HG03469 (cell line): ENCODE data around the gene FNDC3B.

ENCODE experiments used
- ATAC-seq: cut with Tn5 transposase; IDR thresholded peaks from one replicate; pipeline ENCODE4 v1.9.1; 2021; ENCODE audit warnings: mild to moderate bottlenecking, moderate library complexity, moderate number of reproducible peaks; ENCODE audit not compliant: unreplicated experiment

FNDC3B gene

DNA sequence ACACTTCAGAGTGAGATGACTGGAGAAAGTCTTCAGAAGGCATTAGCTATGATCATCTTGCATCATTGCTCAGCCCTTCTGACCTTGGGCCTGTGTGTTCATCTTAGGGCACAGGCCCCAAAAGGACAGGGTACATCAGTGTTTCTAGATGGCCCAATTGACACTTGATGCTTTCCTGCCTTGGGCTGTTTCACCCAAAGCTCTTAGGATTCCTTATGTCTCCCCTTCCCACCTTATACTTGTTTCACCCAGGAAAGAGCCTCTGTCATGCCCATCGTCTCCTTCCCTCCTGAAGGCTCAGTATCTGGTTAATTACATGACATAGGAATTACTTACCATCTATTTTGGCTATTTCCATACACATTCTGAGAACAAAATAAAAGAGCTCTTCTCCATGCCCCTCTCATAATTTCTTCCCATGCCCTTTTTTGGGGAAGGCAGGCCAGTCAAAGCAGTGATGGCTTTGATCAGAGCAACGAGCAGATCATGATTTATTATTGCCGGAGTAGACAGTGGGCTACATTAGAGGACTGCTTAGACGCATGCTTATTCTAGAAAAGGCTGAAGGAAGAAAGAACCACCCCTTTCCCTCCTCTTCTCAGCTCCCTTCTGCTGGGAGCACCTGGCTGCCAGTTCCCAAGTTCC is 335.9 kb downstream of the FNDC3B start:
- ATAC-seq, result no peak

DNA sequence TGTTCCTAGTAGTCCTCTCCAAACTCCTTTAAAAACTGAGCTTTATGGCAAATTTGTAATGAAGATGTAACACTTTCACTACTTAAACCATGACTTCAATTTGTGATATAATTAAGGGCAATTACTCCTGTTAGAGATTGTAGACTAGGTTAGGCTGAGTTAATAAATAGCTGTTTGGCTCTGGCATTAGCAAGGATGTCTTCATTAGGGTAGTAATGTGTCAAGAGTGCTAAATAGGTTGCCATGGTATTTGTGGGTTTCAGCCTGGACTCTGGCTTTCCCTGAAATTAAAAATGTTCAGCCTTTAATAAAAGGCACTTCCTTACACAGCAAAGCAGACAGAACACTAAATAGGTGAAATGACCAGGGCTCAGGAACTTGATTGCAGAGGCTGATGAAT is 337.0 kb downstream of the FNDC3B start:
- ATAC-seq, result no peak

DNA sequence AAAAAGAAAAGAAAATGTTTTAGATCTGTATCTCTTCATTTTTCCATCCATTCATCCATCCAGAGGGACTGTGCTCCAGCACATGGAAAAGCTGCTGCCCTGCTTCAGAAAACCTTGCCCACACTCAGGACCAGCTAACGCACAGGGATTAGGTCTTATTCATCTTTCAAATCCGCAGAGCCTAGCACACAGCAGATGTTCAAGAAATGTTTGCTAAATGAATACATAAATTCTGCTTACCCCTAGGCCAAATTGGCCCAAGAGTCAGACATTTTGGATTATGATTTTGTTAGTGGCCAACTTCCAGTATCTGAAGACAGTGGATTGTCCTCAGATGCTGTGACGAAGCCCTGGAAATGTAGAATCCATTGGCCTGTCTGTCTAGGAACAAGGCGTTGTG is 337.5 kb downstream of the FNDC3B start:
- ATAC-seq, result no peak

DNA sequence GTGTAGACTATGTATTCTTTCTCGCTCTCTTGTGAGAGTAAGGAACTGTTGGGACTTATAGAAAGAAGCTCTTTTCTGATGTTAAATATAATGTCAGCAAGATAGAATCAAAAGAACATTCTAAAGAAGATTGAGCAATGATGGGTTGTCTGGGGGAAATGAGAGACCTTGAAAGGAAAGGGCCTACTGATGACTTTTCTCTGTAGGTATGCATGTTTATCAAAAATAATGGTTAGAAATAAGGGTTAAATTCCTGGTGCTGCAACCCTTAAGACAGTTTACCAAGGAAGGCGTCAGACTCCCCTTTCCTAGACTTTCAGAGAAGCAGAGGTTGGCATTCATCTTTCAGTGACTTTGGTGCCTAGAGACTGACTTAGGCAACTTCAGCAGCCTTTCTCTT is 339.1 kb downstream of the FNDC3B start:
- ATAC-seq, result no peak

DNA sequence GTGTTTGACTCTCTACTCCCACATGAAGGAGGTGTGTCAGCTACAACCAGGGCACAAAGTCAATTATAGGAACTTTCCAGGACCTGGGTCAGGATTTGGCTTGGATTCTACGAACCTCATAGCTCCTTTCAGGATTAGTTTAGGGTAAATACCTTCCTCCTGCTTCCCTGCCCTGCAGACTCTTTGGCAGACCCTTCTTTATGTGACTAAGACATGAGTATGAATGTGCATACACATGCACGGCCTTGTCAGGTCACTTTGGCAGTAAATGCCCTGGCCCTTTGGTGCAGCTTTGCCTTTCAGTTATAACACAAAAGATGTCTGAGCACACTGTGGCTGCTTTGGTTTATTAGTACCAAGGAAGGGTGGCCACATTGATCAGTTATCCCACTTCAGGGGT is 340.0 kb downstream of the FNDC3B start:
- ATAC-seq, result no peak

DNA sequence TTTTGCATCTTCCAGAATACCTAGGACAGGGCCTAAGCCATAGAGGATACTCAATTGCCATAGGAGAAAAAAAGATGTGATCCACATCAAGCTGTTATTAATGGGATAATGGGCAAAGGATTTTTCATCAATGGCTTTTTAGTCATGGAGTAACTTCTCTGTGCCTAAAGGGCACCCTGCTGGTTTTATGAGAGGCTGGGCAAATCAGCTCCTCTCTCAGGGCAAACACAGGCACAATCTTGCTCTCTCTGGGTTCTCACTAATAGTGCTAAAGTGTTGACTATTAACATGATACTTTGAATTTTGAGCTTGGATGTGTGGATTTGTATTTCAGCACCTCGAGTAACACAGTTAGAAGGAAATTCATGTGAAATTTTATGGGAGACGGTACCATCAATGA is 341.3 kb downstream of the FNDC3B start:
- ATAC-seq, result no peak

DNA sequence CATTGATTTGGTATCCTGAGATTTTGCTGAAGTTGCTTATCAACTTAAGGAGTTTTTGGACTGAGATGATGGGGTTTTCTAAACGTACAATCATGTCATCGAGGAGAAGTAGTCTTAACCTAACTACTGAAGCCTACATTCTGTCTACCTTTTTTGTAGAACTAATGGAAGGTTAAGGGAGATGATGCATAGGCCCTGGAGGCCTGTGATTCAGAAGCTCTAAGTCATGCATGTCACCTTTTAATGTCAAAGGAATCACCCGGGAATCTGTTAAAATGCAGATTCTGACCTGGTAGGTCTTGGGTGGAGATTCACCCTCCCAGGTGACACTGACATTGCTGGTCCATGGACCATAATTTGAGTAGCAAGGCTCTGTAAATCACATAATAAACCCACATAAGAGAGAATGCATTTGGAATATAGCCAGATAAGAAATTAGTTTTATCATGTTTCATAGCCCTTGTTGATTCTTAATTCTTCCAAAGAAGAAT is 344.0 kb downstream of the FNDC3B start:
- no peak for ATAC-seq

DNA sequence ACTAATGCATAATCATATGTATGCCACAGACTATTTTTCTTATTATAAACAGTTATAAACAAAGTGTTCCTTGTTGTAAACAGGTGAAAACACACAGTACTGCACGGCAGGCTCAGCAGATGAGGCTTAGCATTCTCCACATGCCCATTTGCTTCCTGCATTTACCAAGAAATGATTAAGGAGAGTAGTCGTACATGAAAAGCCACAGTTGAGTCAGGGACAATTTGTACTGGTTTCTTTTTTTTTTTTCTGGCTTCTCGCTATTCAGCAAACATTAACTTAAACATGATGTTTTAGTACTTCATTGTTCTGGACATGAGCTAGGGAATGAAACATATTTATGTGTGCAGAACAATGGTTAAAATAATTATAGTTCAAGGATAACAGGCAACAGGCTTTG is 345.5 kb downstream of the FNDC3B start:
- no peak for ATAC-seq

DNA sequence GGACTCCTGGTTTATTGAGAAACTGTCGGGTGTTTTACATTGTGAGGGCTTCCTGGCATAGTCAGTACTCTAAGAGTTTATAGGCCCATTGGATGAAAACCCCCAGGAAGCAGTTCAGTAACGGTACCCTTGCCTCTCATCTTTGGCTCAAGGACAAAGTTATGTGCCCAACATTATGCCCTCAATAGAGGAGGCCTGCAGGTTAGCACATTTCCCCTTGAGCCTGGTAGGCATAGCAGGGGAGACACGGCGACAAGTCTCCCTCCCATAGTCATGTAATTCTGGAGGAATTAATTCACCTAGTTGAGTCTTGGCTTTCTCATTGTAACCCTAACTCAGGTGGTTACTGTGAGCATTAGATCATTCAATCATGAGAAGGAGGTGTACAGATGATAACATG is 348.4 kb downstream of the FNDC3B start:
- no peak for ATAC-seq

DNA sequence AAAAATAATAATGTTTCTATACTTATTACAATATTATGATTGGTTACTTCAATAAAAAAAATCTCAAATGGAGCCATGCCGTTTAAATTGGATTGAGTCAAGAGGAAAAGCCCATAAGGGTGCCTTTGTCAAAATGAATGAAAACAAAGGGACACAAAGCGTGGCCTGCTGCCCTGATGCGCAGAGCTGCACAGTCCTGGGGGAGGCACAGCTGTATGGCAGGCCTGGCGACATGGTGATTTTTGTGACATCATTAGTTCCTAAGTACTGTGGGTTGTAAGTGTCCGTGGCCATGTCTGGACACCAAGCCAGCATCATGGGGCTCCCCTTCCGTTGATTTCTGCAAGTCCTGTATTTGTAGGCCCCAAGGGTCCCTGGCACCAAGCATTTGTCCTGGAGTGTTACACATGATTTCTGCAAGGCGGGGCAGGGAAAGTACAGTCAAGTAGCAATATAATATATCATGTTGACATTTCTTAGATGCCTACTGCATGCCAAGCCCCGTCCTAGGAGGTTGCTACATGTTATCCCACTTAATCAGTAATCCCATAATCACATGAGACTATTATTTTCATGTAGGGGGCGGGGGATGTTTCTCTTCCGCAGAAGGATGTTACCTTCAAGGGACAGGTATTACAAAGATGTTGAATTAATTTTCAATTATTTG is 349.2 kb downstream of the FNDC3B start:
- ATAC-seq, result no peak

DNA sequence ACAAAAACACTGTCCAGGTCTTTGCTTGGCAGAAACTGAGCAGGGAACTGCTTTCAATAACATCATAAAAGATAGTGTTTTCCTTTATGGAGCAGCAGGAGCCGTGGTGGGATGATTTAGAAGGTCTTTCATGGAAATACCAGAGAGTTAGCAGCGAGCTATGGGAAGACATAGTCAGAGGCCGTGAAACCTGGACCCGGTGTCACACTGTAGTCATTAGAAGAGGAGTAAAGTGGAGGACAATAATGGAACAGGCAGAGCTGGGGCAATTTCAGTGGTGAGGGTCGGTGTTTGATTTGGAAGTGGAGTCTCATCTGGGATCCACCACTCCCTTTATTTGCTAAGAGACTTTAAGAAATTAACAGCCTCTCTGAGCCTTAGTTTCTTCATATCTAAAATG is 351.4 kb downstream of the FNDC3B start:
- ATAC-seq, result no peak

DNA sequence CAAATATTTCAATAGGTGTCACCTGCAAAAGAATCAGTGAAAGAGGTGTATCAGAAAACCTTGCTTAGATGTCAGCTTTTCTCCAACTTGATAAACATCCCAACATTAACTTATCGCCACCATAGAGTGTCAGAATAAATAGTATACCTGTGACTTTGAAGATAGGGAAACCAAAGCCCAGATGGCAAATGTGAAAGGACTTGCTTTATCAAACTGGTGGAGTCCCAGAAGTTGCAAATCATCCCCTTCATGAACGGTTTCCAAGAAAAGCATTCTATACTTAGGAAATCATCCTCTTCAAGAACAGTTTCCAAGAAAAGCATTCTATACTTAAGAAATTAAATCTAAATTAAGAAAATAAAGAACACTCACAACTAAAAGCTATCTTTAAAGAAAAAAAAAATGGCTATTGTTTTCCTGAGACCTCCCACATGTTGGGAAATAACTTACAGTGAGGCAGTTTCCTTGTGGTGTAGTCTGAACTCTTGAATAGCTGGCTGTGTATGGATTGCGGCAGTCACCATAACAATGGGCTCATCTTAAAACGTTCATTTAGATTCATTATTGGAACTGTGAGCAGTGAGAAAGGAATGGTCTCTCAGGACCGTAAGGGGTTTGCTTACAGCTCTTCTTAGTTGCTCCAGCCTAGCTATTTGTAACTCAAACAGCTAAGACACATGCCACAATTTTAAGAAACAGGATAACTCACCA is 352.4 kb downstream of the FNDC3B start:
- no peak for ATAC-seq

DNA sequence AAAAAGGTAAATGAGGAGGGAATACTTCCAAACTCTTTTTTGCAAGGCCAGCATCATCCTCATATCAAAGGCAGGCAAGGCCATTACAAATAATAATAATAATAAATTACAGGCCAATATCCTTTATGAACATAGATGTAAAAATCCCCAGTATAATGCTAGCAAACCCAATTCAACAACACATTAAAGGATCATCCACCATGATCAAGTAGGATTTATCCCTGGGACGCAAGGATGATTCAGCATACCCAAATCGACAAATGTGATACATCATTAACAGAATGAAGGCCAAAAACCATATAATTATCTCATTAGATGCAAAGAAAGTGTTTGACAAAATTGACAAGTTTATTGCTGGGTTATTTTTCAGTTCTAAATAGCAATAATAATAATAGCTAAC is 355.3 kb downstream of the FNDC3B start:
- ATAC-seq, result no peak

DNA sequence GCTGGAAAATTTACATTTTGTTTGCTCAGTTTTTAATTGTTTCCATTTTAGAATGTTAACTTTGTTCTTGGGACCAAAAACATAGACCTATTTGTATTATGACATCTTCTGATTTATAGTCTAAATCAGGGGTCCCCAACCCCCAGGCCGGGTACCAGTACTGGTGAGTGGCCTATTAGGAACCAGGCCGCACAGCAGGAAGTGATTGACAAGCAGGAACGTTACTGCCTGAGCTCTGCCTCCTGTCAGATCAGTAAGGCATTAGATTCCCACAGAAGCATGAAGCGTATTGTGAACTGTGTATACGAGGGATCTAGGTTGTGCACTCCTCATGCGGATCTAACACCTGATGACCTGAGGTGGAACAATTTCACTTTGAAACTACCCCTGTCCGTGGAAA is 357.0 kb downstream of the FNDC3B start:
- no peak for ATAC-seq

DNA sequence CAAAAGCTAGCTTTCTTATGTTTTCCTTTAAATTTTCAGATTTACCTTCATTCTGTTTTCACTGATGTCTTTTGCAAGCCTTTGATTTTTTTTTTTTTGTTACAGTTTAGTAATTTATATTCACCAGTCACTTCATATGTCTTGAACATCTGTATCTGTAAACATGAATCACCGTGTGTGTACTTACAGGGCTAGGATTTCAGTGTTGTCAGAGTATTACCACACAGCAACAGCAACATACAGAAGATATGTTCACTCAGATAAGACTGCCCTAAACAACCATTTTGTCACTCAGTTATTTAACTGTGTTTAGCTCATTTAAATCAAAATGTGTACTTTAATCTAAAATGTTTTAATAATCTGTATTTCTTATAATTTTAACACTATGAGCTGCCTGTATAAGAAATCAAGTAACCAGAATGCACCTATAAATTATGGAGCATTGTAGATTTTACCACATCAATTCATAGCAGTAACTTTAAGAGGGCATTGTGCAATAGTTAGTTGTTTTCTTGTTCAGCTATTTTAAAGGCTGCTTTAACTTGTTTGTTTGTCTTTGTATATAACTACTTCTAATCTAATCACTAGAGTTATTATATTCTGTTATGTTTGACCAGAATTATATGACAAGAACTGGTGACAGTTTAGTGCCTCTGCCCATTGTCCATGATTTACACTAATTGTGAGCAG is 358.5 kb downstream of the FNDC3B start:
- no peak for ATAC-seq

DNA sequence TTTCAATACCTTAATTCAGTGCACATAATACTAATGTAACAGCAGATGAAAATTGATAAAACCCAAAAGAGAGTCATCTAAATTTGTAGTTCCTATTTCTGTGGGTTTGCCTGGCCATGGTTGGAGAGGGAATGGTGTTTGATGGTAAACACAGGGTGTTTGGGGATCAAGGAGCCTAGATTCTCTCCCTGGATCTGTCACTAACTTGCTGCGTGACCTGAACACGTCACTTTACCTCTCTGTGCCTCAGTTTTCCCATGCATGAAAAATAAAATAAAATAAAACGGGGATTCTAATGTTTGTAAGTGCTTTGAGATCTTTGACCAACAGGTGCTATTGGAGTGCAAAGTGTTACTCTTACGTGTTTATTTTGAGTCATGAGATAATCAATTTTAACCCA is 359.1 kb downstream of the FNDC3B start:
- ATAC-seq, result no peak

DNA sequence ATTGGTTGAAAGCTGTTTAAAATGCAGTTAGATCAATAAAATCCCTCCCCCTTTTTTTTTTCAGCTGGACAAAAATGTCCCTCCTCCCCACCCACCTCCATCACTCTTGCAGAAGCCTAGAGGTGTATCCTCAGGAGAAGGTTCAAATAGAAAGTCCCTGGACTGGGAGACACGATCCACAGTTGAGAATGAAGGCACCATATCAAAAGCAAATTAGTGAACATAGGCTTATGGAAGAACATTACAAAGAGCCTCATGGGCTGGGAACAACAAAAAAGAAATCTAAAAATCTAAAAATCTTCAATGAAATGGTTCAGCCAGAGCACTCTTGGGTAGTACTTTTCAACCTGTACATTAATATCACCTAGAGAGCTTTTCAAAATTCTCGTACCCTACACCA is 362.7 kb downstream of the FNDC3B start:
- ATAC-seq, result no peak

DNA sequence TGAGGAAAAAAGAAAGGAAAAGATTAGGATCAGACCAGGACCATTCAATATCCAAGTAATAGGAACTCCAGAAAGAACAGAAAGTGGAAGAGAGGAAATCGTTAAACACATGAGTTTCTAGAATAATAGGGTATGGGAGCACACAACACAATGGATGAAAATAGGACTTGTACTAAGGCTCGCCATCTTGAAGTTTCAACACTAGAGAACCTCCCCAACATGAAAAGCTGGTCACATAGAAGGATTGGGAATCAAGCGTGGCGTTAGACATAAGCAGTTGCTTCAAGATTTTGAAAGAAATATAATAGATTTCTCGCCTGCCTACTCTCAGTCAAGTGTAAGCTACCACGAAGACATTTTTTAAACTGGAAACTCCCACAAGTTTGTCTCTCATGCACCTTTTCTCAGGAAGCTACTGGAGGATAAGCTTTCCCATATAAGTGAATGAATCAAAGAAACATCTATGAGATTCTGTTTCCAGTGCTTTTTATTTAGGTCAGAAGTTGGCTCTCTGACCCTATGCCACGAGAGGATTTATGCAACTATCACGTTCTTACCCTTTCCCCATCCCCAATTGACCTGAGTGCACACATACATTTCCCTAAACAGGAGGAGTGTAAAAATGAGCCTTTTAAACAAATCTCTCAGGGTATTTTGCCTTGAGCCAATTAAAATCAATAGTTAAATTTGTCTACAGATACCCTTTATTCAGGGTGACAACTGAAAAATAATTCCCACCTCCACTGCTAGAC is 363.7 kb downstream of the FNDC3B start:
- no peak for ATAC-seq

DNA sequence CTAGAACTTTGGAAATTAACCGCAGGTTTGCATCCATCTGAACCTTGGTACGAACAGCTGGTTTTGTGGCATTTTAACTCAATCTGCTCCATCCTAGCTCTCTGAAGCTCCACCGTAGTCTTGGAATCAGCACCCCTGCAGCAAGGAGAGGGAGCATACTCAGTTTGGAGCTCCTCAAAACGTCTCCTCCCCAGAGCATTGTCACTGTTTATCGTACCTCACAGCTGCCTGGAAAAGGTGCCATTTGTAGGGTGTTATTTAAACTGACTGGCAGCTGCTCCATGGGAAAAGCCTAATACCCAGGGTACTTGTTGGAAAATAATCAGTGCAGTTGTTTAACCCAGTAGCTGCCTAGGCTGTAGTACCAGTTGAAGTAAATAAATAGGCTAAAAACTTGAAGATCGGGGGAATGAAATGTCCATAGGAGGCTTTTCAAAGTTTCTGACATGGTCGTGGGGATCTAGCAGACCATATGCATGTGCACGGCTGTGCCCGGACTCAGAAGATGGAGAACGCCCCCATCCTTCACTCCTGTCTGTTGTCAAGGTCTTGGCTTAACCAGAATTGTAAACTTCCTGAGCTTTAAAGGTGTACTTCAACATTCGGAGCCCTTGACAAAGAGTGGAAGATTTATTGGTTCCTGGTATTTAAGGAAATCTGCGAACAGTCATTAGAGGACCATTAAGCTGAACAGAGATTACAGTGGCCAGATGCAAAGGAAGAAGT is 365.0 kb downstream of the FNDC3B start:
- ATAC-seq, result no peak

DNA sequence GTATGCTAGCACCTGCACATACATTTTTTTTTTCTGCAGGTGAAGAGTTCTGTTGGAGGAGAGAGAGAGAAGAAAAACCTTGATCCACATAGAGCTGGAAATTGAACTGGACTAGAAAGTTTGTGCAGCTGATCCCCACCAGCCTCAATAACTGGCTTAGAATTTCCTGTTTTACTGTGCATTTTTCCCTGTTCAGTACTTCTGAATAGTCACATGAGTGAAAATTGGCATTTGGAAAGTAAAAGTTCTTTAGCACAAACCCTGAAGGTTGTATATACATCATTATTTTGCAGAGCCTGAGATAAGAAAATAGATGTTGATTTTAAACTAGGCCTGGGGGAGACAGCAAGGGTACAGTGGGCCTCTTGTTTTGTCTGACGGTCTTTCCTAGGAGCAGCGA is 366.5 kb downstream of the FNDC3B start:
- no peak for ATAC-seq
